GM12878 (cell line): ENCODE results near the gene PYHIN1. TPM values are rescaled to one million over a fixed set of nuclear protein-coding genes. Genes with fewer than 3 reads are reported as not detected.

Source experiments
- ATAC-seq: fragments of 200-7000 bp; cut with Tn5 transposase; 3 replicates; pipeline ENCODE4 v1.9.1; 2020; ENCODE audit warnings: mild to moderate bottlenecking, moderate library complexity
- BruUV-seq: library from RNA; stranded (reverse); fragments of 400-500 nt; replicated peaks from 2 replicates; lab custom pipeline; 2021; lab: Mats Ljungman, UMichigan
- CTCF ChIA-PET: fragments of 300-600 bp; sonication (Branson Sonifier 250); formaldehyde crosslinking; extraction: SDS; loops from one replicate; lab custom pipeline; 2021; ENCODE audit warnings: inconsistent platforms; lab: Yijun Ruan, JAX
- POLR2A ChIA-PET: fragments of 350-600 bp; formaldehyde crosslinking; extraction: SDS; loops from one replicate; lab custom pipeline; 2021; ENCODE audit warnings: inconsistent platforms; lab: Charles Lee
- RAD21 ChIA-PET: fragments of 300-600 bp; sonication (Branson Sonifier 250); formaldehyde crosslinking; loops from one replicate; lab custom pipeline; 2023; ENCODE audit warnings: antibody characterized with exemption; ENCODE audit not compliant: unreplicated experiment; lab: Charles Lee
- SMC1A ChIA-PET: fragments of 300-600 bp; sonication (Branson Sonifier 250); formaldehyde crosslinking; loops from one replicate; lab custom pipeline; 2023; ENCODE audit not compliant: unreplicated experiment, uncharacterized antibody; lab: Charles Lee
- DNase-seq: peaks from one replicate; pipeline ENCODE4 v3.0.0-alpha.2; 2011; ENCODE audit warnings: low read depth, low spot score
- FAIRE-seq: peaks from 3 replicates; lab custom pipeline; 2011; peaks lifted over from hg19 to GRCh38; lab: Jason Lieb, UNC
- H2AFZ ChIP-seq: 2 replicates; pipeline ENCODE4 v1.6.0; 2011; ENCODE audit warnings: low read depth, low read length, control low read depth; ENCODE audit not compliant: control insufficient read depth
- H3K27ac ChIP-seq: 2 replicates; pipeline ENCODE4 v1.5.1; 2011; ENCODE audit warnings: control low read depth; ENCODE audit not compliant: control insufficient read depth, insufficient read depth
- H3K27me3 ChIP-seq, 2 experiments: replicated peaks in 1 of 2; 2 replicates each; pipeline versions ENCODE4 v1.6.0 to v1.6.1; 2011; ENCODE audit warnings: low read length in 1 of 2; ENCODE audit not compliant: control insufficient read depth in 2 of 2, insufficient read depth in 2 of 2
- H3K36me3 ChIP-seq, 2 experiments: 2 replicates each; pipeline ENCODE4 v1.5.1; 2011; ENCODE audit warnings: low read length in 1 of 2; ENCODE audit not compliant: control insufficient read depth in 2 of 2, insufficient read depth in 2 of 2
- H3K4me1 ChIP-seq: 2 replicates; pipeline ENCODE4 v1.6.1; 2011; ENCODE audit warnings: mild to moderate bottlenecking, low read length, moderate library complexity, mixed read lengths; ENCODE audit not compliant: control insufficient read depth, insufficient read depth
- H3K4me2 ChIP-seq: 2 replicates; pipeline ENCODE4 v1.6.0; 2011; ENCODE audit warnings: control low read depth; ENCODE audit not compliant: control insufficient read depth, insufficient read depth
- H3K4me3 ChIP-seq: fragments of 200-600 bp; sonication (generic); 2 replicates; pipeline ENCODE4 v1.5.1; 2016
- H3K79me2 ChIP-seq: 2 replicates; pipeline ENCODE4 v1.6.0; 2011; ENCODE audit warnings: low read length; ENCODE audit not compliant: control insufficient read depth, insufficient read depth
- H3K9ac ChIP-seq: 2 replicates; pipeline ENCODE4 v1.8.0; 2011; ENCODE audit warnings: low read length, control low read depth, mixed read lengths; ENCODE audit not compliant: control insufficient read depth, insufficient read depth
- H3K9me3 ChIP-seq: replicated peaks from 3 replicates; pipeline ENCODE4 v1.5.1; 2011; ENCODE audit warnings: mild to moderate bottlenecking, low read length; ENCODE audit not compliant: control insufficient read depth, insufficient read depth
- H4K20me1 ChIP-seq: 2 replicates; pipeline ENCODE4 v1.6.0; 2011; ENCODE audit not compliant: control insufficient read depth, insufficient read depth
- CTCF ChIP-seq, 3 experiments: IDR thresholded peaks in 2 of 3; conservative IDR thresholded peaks in 1 of 3; 2 replicates each; pipeline ENCODE4 v1.5.1; 2011; ENCODE audit warnings: low read depth in 3 of 3, low read length in 3 of 3, mild to moderate bottlenecking in 3 of 3, control low read depth in 2 of 3, moderate library complexity in 2 of 3, inconsistent platforms in 1 of 3, mixed read lengths in 1 of 3; ENCODE audit not compliant: control insufficient read depth in 2 of 3, insufficient read depth in 1 of 3; ENCODE audit errors: extremely low read depth in 1 of 3
- EGR1 ChIP-seq, 2 experiments: IDR thresholded peaks; 1 replicate in 1 of 2; 2 replicates in 1 of 2; pipeline ENCODE4 v1.6.1; 2011 to 2012; ENCODE audit warnings: low read depth in 2 of 2, low read length in 2 of 2, borderline replicate concordance in 1 of 2, mild to moderate bottlenecking in 1 of 2, moderate library complexity in 1 of 2
- FOXK2 ChIP-seq: fragments of 450-650 bp; IDR thresholded peaks from 2 replicates; pipeline ENCODE4 v1.6.1; 2017; ENCODE audit warnings: mild to moderate bottlenecking, moderate library complexity
- MYB ChIP-seq: fragments of 150-350 bp; IDR thresholded peaks from 2 replicates; pipeline ENCODE4 v1.6.1; 2014; ENCODE audit warnings: mild to moderate bottlenecking, low read depth, low read length, borderline replicate concordance
- NR2C1 ChIP-seq: fragments of 450-650 bp; IDR thresholded peaks from 2 replicates; pipeline ENCODE4 v1.6.1; 2017; ENCODE audit warnings: antibody characterized with exemption, mild to moderate bottlenecking, moderate library complexity
- POLR2AphosphoS2 ChIP-seq: IDR thresholded peaks from 2 replicates; pipeline ENCODE4 v1.6.1; 2011; ENCODE audit warnings: low read depth, mild to moderate bottlenecking, low read length, improper control_type of control experiment, moderate library complexity
- SMAD1 ChIP-seq: fragments of 450-650 bp; IDR thresholded peaks from 2 replicates; pipeline ENCODE4 v1.6.1; 2018; ENCODE audit warnings: mild to moderate bottlenecking, low read depth; ENCODE audit not compliant: partially characterized antibody
- SMAD5 ChIP-seq: IDR thresholded peaks from 2 replicates; pipeline ENCODE4 v1.6.1; 2016; ENCODE audit warnings: antibody characterized with exemption, low read depth
- SP1 ChIP-seq: IDR thresholded peaks from one replicate; pipeline ENCODE4 v1.6.1; 2011; ENCODE audit warnings: low read depth, low read length
- SUZ12 ChIP-seq: fragments of 200-600 bp; sonication (generic); IDR thresholded peaks from one replicate; pipeline ENCODE4 v1.6.1; 2018; ENCODE audit warnings: antibody characterized with exemption, mild to moderate bottlenecking; ENCODE audit not compliant: unreplicated experiment
- WGBS: methylation state at CpG from one replicate; pipeline ENCODE4 v1.1.6; 2016; ENCODE audit warnings: low lambda C conversion rate; ENCODE audit not compliant: insufficient replicate concordance, insufficient coverage; ENCODE audit errors: missing lambda C conversion rate; 5-methylcytosine and 5-hydroxymethylcytosine counted together
- in situ Hi-C: fragments of 300-500 bp; cut with MboI; formaldehyde crosslinking; loops from 9 replicates; pipeline ENCODE4 v1.14.3; 2018; ENCODE audit warnings: mixed read lengths
- intact Hi-C: fragments of 100-400 bp; cut with micrococcal nuclease; formaldehyde crosslinking; loops from one replicate; pipeline ENCODE4 v1.14.2; 2022; ENCODE audit not compliant: unreplicated experiment
- polyA plus RNA-seq, 11 experiments: library from polyadenylated mRNA; depleted of rRNA in 4 of 11; unstranded in 6 of 11; stranded (reverse) in 5 of 11; fragments of >200 nt; fragmentation: Nextera tagmentation in 4 of 11; fragmentation: Illumina TruSeq in 1 of 11; extraction: Ambion mirVana in 4 of 11; extraction: Trizol in 1 of 11; gene quantifications; 1 replicate in 1 of 11; 2 replicates in 10 of 11; pipeline versions ENCODE4 v1.2.1 to v1.2.3, GENCODE V29; 2011 to 2016; ENCODE audit warnings: inconsistent platforms in 2 of 11, missing spikeins in 2 of 11, low read depth in 1 of 11
- total RNA-seq, 4 experiments: library from RNA; depleted of rRNA in 3 of 4; stranded (reverse); fragments of >200 nt in 3 of 4; fragmentation: Illumina TruSeq in 1 of 4; extraction: Trizol in 1 of 4; gene quantifications; 2 replicates each; pipeline versions ENCODE4 v1.2.1 to v1.2.3, GENCODE V29; 2013 to 2021
- TF ChIP-seq, protein P1 (sequence below): IDR thresholded peaks from 2 replicates; pipeline ENCODE4 v1.6.1; 2012; ENCODE audit warnings: improper control_type of control experiment, low read depth, low read length; ENCODE audit not compliant: insufficient replicate concordance
- TF ChIP-seq, protein P2 (sequence below): fragments of 450-650 bp; formaldehyde crosslinking; IDR thresholded peaks from 2 replicates; pipeline ENCODE4 v1.5.0; 2022; ENCODE audit warnings: mild to moderate bottlenecking, missing genetic modification characterization

The PYHIN1 gene
- total and polyA plus RNA-seq, 10 of the 15 experiments (the other 5 are each of a cell fraction or from before 2014, with no cell fraction given): 0.19 to 7.2 (median 0.38) TPM

DNA sequence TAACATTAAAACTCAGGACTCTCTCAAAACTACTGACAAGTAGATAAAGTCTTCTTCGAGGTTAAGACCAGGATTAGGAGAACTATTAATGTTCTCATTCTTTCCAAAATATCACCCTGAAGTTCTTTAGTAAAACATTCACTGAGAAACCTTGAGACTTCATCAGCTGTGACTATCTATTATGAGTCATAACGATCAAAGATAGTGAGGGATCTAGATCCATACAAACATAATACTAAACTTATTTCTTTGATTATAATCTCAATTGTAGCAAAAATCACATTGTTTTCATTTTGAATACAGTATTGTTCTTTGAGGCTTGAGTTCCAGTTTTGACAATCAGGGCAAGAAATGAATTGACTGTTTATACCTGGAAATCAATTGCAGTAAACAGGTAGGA is 11.1 kb downstream of the PYHIN1 start:
- CTCF ChIA-PET: no interaction called here
- TF ChIP-seq MYB: no peak
- TF ChIP-seq CTCF (IDR thresholded peaks at IDR 0.05 in 2 of 3, conservative IDR thresholded peaks at IDR 0.05 in 1 of 3; ENCODE audit: control insufficient read depth in 2 of 3, extremely low read depth in 1 of 3, insufficient read depth in 1 of 3, low read depth in 3 of 3, low read length in 3 of 3): no peak
- TF ChIP-seq SUZ12: no peak
- TF ChIP-seq, protein P1, sequence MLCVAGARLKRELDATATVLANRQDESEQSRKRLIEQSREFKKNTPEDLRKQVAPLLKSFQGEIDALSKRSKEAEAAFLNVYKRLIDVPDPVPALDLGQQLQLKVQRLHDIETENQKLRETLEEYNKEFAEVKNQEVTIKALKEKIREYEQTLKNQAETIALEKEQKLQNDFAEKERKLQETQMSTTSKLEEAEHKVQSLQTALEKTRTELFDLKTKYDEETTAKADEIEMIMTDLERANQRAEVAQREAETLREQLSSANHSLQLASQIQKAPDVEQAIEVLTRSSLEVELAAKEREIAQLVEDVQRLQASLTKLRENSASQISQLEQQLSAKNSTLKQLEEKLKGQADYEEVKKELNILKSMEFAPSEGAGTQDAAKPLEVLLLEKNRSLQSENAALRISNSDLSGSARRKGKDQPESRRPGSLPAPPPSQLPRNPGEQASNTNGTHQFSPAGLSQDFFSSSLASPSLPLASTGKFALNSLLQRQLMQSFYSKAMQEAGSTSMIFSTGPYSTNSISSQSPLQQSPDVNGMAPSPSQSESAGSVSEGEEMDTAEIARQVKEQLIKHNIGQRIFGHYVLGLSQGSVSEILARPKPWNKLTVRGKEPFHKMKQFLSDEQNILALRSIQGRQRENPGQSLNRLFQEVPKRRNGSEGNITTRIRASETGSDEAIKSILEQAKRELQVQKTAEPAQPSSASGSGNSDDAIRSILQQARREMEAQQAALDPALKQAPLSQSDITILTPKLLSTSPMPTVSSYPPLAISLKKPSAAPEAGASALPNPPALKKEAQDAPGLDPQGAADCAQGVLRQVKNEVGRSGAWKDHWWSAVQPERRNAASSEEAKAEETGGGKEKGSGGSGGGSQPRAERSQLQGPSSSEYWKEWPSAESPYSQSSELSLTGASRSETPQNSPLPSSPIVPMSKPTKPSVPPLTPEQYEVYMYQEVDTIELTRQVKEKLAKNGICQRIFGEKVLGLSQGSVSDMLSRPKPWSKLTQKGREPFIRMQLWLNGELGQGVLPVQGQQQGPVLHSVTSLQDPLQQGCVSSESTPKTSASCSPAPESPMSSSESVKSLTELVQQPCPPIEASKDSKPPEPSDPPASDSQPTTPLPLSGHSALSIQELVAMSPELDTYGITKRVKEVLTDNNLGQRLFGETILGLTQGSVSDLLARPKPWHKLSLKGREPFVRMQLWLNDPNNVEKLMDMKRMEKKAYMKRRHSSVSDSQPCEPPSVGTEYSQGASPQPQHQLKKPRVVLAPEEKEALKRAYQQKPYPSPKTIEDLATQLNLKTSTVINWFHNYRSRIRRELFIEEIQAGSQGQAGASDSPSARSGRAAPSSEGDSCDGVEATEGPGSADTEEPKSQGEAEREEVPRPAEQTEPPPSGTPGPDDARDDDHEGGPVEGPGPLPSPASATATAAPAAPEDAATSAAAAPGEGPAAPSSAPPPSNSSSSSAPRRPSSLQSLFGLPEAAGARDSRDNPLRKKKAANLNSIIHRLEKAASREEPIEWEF: no peak
- TF ChIP-seq SMAD5: no peak
- no peak for TF ChIP-seq NR2C1
- no peak for TF ChIP-seq EGR1 (IDR thresholded peaks at IDR 0.05; ENCODE audit: borderline replicate concordance in 1 of 2, low read depth in 2 of 2, low read length in 2 of 2)
- no peak for TF ChIP-seq SMAD1
- no peak for TF ChIP-seq FOXK2
- TF ChIP-seq, protein P2, sequence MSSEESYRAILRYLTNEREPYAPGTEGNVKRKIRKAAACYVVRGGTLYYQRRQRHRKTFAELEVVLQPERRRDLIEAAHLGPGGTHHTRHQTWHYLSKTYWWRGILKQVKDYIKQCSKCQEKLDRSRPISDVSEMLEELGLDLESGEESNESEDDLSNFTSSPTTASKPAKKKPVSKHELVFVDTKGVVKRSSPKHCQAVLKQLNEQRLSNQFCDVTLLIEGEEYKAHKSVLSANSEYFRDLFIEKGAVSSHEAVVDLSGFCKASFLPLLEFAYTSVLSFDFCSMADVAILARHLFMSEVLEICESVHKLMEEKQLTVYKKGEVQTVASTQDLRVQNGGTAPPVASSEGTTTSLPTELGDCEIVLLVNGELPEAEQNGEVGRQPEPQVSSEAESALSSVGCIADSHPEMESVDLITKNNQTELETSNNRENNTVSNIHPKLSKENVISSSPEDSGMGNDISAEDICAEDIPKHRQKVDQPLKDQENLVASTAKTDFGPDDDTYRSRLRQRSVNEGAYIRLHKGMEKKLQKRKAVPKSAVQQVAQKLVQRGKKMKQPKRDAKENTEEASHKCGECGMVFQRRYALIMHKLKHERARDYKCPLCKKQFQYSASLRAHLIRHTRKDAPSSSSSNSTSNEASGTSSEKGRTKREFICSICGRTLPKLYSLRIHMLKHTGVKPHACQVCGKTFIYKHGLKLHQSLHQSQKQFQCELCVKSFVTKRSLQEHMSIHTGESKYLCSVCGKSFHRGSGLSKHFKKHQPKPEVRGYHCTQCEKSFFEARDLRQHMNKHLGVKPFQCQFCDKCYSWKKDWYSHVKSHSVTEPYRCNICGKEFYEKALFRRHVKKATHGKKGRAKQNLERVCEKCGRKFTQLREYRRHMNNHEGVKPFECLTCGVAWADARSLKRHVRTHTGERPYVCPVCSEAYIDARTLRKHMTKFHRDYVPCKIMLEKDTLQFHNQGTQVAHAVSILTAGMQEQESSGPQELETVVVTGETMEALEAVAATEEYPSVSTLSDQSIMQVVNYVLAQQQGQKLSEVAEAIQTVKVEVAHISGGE: no peak
- no peak for TF ChIP-seq SP1
- TF ChIP-seq POLR2AphosphoS2: no peak

More for the DNA sequence above, 11.1 kb downstream of the PYHIN1 start:
- ATAC-seq (no peak), DNase-seq (no peak), FAIRE-seq (no peak)
- in situ Hi-C loops (no loop called here), intact Hi-C loops (loop anchor here (5.0 kb wide), 1 partner anchor 55 kb away; no protein-coding TSS in a partner anchor)
- Histone ChIP-seq H3K4me1 (no peaks in the 10 kb centered on the region), H3K9me3 (no peaks in the 10 kb centered on the region), H3K36me3 (no peaks in the 10 kb centered on the region), H3K27ac (no peak overlapping the region), H2AFZ (no peak overlapping the region), H3K9ac (no peak overlapping the region), H3K4me3 (no peak overlapping the region), H3K4me2 (no peak overlapping the region), H3K79me2 (no peaks in the 10 kb centered on the region), H3K27me3 (no peaks in the 10 kb centered on the region), H4K20me1 (no peaks in the 10 kb centered on the region)
- POLR2A ChIA-PET: no interaction called here
- SMC1A ChIA-PET: interaction anchor here (0.9 to 1.3 kb wide), 2 partner anchors 10 to 33 kb away, joined by 3 to 6 read pairs; no protein-coding TSS in a partner anchor
- no TSS peak for BruUV-seq
- WGBS: 95% methylated on average over 2 of the region's 2 CpGs
- RAD21 ChIA-PET: no interaction called here
